Body of pancreas (tissue), 4 donors: Measurements from ENCODE around the gene PLET1. TPM values are rescaled to one million over a fixed set of nuclear protein-coding genes. Genes with fewer than 3 reads are reported as not detected.

Experiments used
- ATAC-seq: fragments of 150-250 bp; one replicate; pipeline ENCODE4 v1.9.1; 2016
- DNase-seq, 4 donors: peaks; one replicate each; pipeline ENCODE4 v3.0.0-alpha.2; 2019
- H3K27ac ChIP-seq, 4 donors: fragments of 200-600 bp; sonication (generic); 1 replicate in 3 of 4; 2 replicates in 1 of 4; pipeline versions ENCODE4 v1.5.1 to v1.6.1; 2016 to 2019; ENCODE audit warnings: mild to moderate bottlenecking in 1 of 4, mixed read lengths in 1 of 4, moderate library complexity in 1 of 4
- H3K27me3 ChIP-seq, 2 donors: fragments of 200-600 bp; sonication (generic); one replicate each; pipeline ENCODE4 v1.6.0; 2016; ENCODE audit warnings: mild to moderate bottlenecking in 1 of 2
- H3K36me3 ChIP-seq, 2 donors: fragments of 200-600 bp; sonication (generic); replicated peaks in 1 of 2; 2 replicates each; pipeline ENCODE4 v1.5.1; 2016; ENCODE audit warnings: low read depth in 2 of 2; ENCODE audit not compliant: insufficient read depth in 1 of 2
- H3K4me1 ChIP-seq: fragments of 200-600 bp; sonication (generic); one replicate; pipeline ENCODE4 v1.6.0; 2016
- H3K4me3 ChIP-seq, 2 donors: fragments of 200-600 bp; sonication (generic); 1 replicate in 1 of 2; 2 replicates in 1 of 2; pipeline ENCODE4 v1.5.1; 2016 to 2019
- H3K9me3 ChIP-seq, 3 donors: fragments of 200-600 bp; sonication (generic); 1 replicate in 2 of 3; 2 replicates in 1 of 3; pipeline ENCODE4 v1.5.1; 2016
- POLR2A ChIP-seq, 3 donors: fragments of 450-650 bp; IDR thresholded peaks; one replicate each; pipeline ENCODE4 v1.6.1; 2016; ENCODE audit warnings: antibody characterized with exemption in 3 of 3, mild to moderate bottlenecking in 2 of 3
- WGBS, 2 donors: methylation state at CpG; one replicate each; pipeline ENCODE4 v1.1.5; 2017; 5-methylcytosine and 5-hydroxymethylcytosine counted together
- intact Hi-C: fragments of 100-400 bp; cut with DNase I; formaldehyde crosslinking; loops from one replicate; pipeline ENCODE4 v1.15.1; 2023
- total RNA-seq, 2 donors: library from RNA; depleted of rRNA; stranded (reverse); fragments of >200 nt; gene quantifications; one replicate each; pipeline ENCODE4 v1.1.0, GENCODE V29; 2016
- TF ChIP-seq, protein P1 (sequence below), 7 experiments: fragments of 450-650 bp in 4 of 7; fragments of 200-600 bp in 3 of 7; sonication (generic) in 3 of 7; IDR thresholded peaks; one replicate each; pipeline ENCODE4 v1.5.1; 2016 to 2019; ENCODE audit warnings: antibody characterized with exemption in 7 of 7

The PLET1 gene, protein sequence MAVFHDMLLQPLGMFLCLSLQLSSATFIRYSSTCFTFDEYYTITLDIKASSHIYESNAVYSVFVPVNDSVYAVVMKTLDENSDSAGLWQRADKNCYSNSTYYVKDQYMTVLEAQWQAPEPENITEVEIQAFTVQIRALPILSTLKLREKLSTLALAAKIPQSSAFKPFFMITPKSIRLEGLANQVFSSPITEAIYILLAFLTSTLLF
- not detected for total RNA-seq

DNA sequence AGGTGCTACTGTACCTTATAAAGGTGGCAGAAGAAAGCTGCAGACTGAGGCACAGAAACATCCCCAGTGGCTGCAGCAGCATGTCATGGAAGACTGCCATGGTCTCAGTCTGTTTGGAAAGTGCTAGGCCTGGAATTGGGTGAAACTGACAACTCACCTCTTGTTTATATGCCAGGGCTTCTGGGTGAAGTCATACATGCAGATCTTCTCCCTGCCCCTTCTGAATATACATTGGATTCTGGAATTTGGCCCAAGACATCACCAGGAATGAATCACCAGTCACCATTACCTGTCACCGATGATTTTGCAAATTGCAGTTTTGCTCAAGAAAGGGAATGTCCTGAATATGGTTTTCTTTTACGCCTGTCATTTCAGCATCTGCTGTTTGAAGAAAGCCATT, at the start of gene PLET1:
PLET1 (minus strand) TSS at position 371 of the 400 bp plus-strand sequence; CDS start at position 100, 271 bp downstream.
- no peak for DNase-seq
- 94 to 98% methylated on average over 2 of the region's 2 CpGs for WGBS, 2 donors
- Histone ChIP-seq H3K27ac (no peak within 1 kb of the TSS), H3K9me3 (no peaks in the 10 kb centered on the region), H3K27me3 (no peaks in the 10 kb centered on the region), H3K4me1 (no peaks in the 10 kb centered on the region), H3K4me3 (no peak within 1 kb of the TSS), H3K36me3 (no peaks in the 10 kb centered on the region)
- ATAC-seq: no peak
- TF ChIP-seq POLR2A (IDR thresholded peaks at IDR 0.05): no peak
- TF ChIP-seq, protein P1, sequence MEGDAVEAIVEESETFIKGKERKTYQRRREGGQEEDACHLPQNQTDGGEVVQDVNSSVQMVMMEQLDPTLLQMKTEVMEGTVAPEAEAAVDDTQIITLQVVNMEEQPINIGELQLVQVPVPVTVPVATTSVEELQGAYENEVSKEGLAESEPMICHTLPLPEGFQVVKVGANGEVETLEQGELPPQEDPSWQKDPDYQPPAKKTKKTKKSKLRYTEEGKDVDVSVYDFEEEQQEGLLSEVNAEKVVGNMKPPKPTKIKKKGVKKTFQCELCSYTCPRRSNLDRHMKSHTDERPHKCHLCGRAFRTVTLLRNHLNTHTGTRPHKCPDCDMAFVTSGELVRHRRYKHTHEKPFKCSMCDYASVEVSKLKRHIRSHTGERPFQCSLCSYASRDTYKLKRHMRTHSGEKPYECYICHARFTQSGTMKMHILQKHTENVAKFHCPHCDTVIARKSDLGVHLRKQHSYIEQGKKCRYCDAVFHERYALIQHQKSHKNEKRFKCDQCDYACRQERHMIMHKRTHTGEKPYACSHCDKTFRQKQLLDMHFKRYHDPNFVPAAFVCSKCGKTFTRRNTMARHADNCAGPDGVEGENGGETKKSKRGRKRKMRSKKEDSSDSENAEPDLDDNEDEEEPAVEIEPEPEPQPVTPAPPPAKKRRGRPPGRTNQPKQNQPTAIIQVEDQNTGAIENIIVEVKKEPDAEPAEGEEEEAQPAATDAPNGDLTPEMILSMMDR (IDR thresholded peaks at IDR 0.05): no peak
- intact Hi-C loops: no loop called here

DNA sequence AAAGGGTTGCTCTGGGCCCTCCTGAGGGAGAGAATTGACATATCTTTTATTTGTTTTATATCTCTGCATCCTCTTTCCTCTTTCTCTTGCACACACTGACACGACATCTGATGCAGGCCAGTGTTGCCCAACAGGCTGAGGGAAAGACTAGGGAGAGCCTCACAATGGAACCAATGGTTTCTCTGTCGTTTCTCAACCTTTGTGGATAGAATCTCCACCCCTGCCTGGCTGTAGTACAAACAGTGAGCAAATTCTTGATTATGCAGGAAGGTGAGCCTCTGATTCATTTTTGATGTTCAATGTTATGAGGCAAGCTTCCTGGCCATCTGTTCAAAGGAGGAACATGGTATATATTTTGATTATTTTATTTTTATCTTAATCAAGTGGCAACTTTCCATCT, 49.8 kb upstream of the PLET1 start:
- H3K4me3 ChIP-seq: no peak overlapping the region
- no peaks in the 10 kb centered on the region for H3K4me1 ChIP-seq
- TF ChIP-seq, protein P1 (IDR thresholded peaks at IDR 0.05): no peak
- TF ChIP-seq POLR2A (IDR thresholded peaks at IDR 0.05): no peak
- no peak for DNase-seq
- H3K9me3 ChIP-seq: no peaks in the 10 kb centered on the region
- no peak overlapping the region for H3K27ac ChIP-seq
- intact Hi-C loops: no loop called here
- ATAC-seq: no peak
- 51 to 56% methylated on average over 2 of the region's 2 CpGs for WGBS, 2 donors
- H3K36me3 ChIP-seq: no peaks in the 10 kb centered on the region
- no peaks in the 10 kb centered on the region for H3K27me3 ChIP-seq

DNA sequence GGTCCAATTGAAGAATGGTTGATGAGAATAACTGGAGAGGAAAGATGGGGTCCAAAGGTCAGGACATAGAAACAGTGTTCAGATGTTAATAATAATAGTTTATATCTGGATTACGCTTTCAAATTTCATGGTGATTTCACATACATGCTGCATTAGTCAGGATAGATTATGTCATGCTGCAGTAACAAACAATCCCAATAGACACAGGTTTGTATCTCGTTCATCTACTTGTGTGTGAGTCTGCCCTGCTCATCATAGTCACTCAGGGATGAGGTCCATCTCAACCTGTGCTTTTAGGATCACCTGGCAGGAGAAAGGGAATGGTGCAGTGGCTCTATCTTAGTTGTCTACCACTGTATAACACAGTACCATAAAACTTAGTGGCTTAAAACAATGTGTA, 48.0 kb upstream of the PLET1 start:
- H3K4me1 ChIP-seq: no peaks in the 10 kb centered on the region
- 83 to 92% methylated on average over 2 of the region's 2 CpGs for WGBS, 2 donors
- no peak for DNase-seq
- no peak for TF ChIP-seq POLR2A (IDR thresholded peaks at IDR 0.05)
- TF ChIP-seq, protein P1 (IDR thresholded peaks at IDR 0.05): no peak
- intact Hi-C loops: no loop called here
- no peaks in the 10 kb centered on the region for H3K27me3 ChIP-seq
- no peaks in the 10 kb centered on the region for H3K36me3 ChIP-seq
- no peak overlapping the region for H3K4me3 ChIP-seq
- H3K9me3 ChIP-seq: no peaks in the 10 kb centered on the region
- H3K27ac ChIP-seq: no peak overlapping the region
- no peak for ATAC-seq

DNA sequence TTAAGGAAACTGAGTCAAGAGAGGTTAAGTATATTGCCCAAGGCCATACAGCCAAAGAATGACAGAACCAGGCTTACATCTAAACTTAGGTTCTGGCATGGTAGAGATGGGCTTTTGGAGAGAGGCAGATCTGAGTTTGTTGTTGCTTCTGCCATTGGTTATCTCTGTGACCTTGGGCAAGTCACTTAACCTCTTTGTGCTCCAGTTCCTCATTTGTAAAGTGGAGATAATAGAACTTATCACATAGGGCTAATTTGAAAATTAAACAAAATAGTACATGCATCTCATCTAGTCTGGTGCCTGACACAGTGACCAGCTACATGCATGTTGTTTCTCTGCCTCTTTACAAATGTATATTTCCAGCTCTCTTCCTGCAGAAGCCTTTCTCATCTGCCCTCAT, 47.0 kb upstream of the PLET1 start:
- ATAC-seq: no peak
- Histone ChIP-seq H3K9me3 (no peaks in the 10 kb centered on the region), H3K36me3 (no peaks in the 10 kb centered on the region), H3K4me3 (no peak overlapping the region), H3K4me1 (no peaks in the 10 kb centered on the region), H3K27me3 (no peaks in the 10 kb centered on the region), H3K27ac (no peak overlapping the region)
- TF ChIP-seq, protein P1 (IDR thresholded peaks at IDR 0.05): no peak
- TF ChIP-seq POLR2A (IDR thresholded peaks at IDR 0.05): no peak
- intact Hi-C loops: no loop called here
- no peak for DNase-seq

DNA sequence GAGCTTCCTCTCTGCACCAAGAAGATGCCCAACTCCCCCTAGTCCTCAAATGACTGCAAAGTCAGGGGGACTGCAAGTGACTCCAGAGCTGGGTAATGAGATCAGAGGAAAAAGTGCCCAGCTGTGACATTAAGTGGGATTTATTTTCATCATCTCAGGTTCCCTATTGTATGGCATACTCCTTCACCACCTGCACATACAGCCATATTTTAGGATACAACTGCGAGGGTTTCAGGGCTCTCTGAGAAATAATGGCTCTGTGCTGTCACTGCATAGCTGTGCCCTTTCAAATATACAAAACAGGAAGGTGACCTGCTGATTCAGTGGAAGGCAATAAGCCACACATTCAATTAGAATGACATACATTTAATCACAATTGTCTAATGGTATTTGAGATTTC, 45.6 kb upstream of the PLET1 start:
- Histone ChIP-seq H3K4me1 (no peaks in the 10 kb centered on the region), H3K9me3 (no peaks in the 10 kb centered on the region), H3K27me3 (no peaks in the 10 kb centered on the region), H3K27ac (no peak overlapping the region), H3K4me3 (no peak overlapping the region), H3K36me3 (no peaks in the 10 kb centered on the region)
- no peak for ATAC-seq
- WGBS, 2 donors: 69 to 94% methylated on average over 1 of the region's 1 CpG
- TF ChIP-seq, protein P1 (IDR thresholded peaks at IDR 0.05): no peak
- no peak for TF ChIP-seq POLR2A (IDR thresholded peaks at IDR 0.05)
- intact Hi-C loops: no loop called here
- DNase-seq: no peak
